ENCODE results near the gene ZNF236. TPM values are rescaled to one million over a fixed set of nuclear protein-coding genes. Genes with fewer than 3 reads are reported as not detected.
"Not testable (repeated sequence)": the region's sequence is repeated elsewhere in the genome, so short reads cannot be mapped to it uniquely, and the experiment has no call there.

The ZNF236 gene
- total RNA-seq, 2 experiments from 2014 or later: 12.0 to 14.3 TPM

GRCh38 chr18:77017355-77017754, 195.0 kb downstream of the ZNF236 start:
- no peak overlapping the region for H3K27ac Mint-ChIP-seq
- no peaks in the 10 kb centered on the region for H3K27me3 Mint-ChIP-seq
- peaks cover 21% of the 10 kb centered on the region for H3K36me3 Mint-ChIP-seq
- H3K4me1 Mint-ChIP-seq: peaks cover 6% of the 10 kb centered on the region
- no peak for DNase-seq
- no peaks in the 10 kb centered on the region for H3K9me3 Mint-ChIP-seq
- no peak overlapping the region for H3K4me3 Mint-ChIP-seq

GRCh38 chr18:77018650-77019049, 196.3 kb downstream of the ZNF236 start:
- not testable (repeated sequence) for H3K27me3 Mint-ChIP-seq, H3K27ac Mint-ChIP-seq, DNase-seq, H3K4me3 Mint-ChIP-seq, H3K9me3 Mint-ChIP-seq
- H3K4me1 Mint-ChIP-seq: peaks cover 11% of the 10 kb centered on the region
- H3K36me3 Mint-ChIP-seq: peaks cover 21% of the 10 kb centered on the region

GRCh38 chr18:77019641-77020040, 197.3 kb downstream of the ZNF236 start:
- no peak overlapping the region for H3K27ac Mint-ChIP-seq
- no peak for DNase-seq
- peaks cover 21% of the 10 kb centered on the region for H3K36me3 Mint-ChIP-seq
- H3K4me1 Mint-ChIP-seq: peaks cover 12% of the 10 kb centered on the region
- no peaks in the 10 kb centered on the region for H3K27me3 Mint-ChIP-seq
- no peak overlapping the region for H3K4me3 Mint-ChIP-seq
- H3K9me3 Mint-ChIP-seq: no peaks in the 10 kb centered on the region

Measured in activated naive CD8-positive, alpha-beta T cell treated with anti-CD3 and anti-CD28 coated beads for 36 hours (primary cell).